Panc1 (cell line): ENCODE results near the gene CALHM3. TPM values are rescaled to one million over a fixed set of nuclear protein-coding genes. Genes with fewer than 3 reads are reported as not detected.
A peak's percentile ranks its signal among the peaks of the same experiment; 100 is the strongest.

Experiments
- ATAC-seq: fragments of 200-7000 bp; cut with Tn5 transposase; 2 replicates; pipeline ENCODE4 v1.9.1; 2020; ENCODE audit warnings: mild to moderate bottlenecking, moderate library complexity
- BruUV-seq: library from RNA; stranded (reverse); fragments of 400-500 nt; replicated peaks from 2 replicates; lab custom pipeline; 2021; lab: Mats Ljungman, UMichigan
- CTCF ChIA-PET: fragments of 300-600 bp; sonication (Branson Sonifier 250); formaldehyde crosslinking; loops from one replicate; lab custom pipeline; 2022; ENCODE audit warnings: antibody characterized with exemption; lab: Charles Lee
- POLR2A ChIA-PET: fragments of 300-600 bp; sonication (Branson Sonifier 250); formaldehyde crosslinking; loops from one replicate; lab custom pipeline; 2022; ENCODE audit warnings: antibody characterized with exemption; lab: Charles Lee
- DNase-seq: peaks from one replicate; pipeline ENCODE4 v3.0.0-alpha.2; 2010; ENCODE audit warnings: low read depth, low spot score
- H3K27ac ChIP-seq: 2 replicates; pipeline ENCODE4 v1.5.1; 2011; ENCODE audit warnings: mild to moderate bottlenecking, low read length, inconsistent platforms
- H3K27me3 ChIP-seq: fragments of 200-500 bp; sonication (Bioruptor generic); 2 replicates; pipeline ENCODE4 v1.6.0; 2014; ENCODE audit warnings: low read length, inconsistent platforms; ENCODE audit not compliant: control insufficient read depth, insufficient read depth
- H3K36me3 ChIP-seq: fragments of 200-500 bp; sonication (Bioruptor generic); 2 replicates; pipeline ENCODE4 v1.5.1; 2014; ENCODE audit warnings: inconsistent platforms, mild to moderate bottlenecking, low read length, moderate library complexity; ENCODE audit not compliant: control insufficient read depth, insufficient read depth
- H3K4me1 ChIP-seq: 2 replicates; pipeline ENCODE4 v1.5.1; 2011; ENCODE audit warnings: inconsistent platforms, mild to moderate bottlenecking, low read length, moderate library complexity; ENCODE audit not compliant: control insufficient read depth, insufficient read depth
- H3K4me3 ChIP-seq, 2 experiments: 2 replicates each; pipeline ENCODE4 v1.5.1; 2011 to 2012; ENCODE audit warnings: low read depth in 2 of 2, low read length in 2 of 2, mild to moderate bottlenecking in 2 of 2, inconsistent platforms in 1 of 2, moderate library complexity in 1 of 2
- H3K9me3 ChIP-seq: fragments of 200-500 bp; sonication (Bioruptor generic); 2 replicates; pipeline ENCODE4 v1.5.1; 2014; ENCODE audit warnings: low read depth, mild to moderate bottlenecking, inconsistent platforms, low read length, moderate library complexity; ENCODE audit not compliant: control insufficient read depth, insufficient read depth
- POLR2AphosphoS5 ChIP-seq: IDR thresholded peaks from 2 replicates; pipeline ENCODE4 v1.6.1; 2012; ENCODE audit warnings: mild to moderate bottlenecking, low read depth, low read length, moderate library complexity
- SIN3A ChIP-seq: IDR thresholded peaks from 2 replicates; pipeline ENCODE4 v1.6.1; 2012; ENCODE audit warnings: low read depth, mild to moderate bottlenecking, low read length, moderate library complexity, borderline replicate concordance; ENCODE audit not compliant: insufficient read depth
- TCF7L2 ChIP-seq: IDR thresholded peaks from 2 replicates; pipeline ENCODE4 v1.6.1; 2011; ENCODE audit warnings: mild to moderate bottlenecking, low read depth, low read length, inconsistent platforms
- in situ Hi-C: cut with HindIII; loops from 2 replicates; pipeline ENCODE4 v1.10.0; 2016; ENCODE audit warnings: low sequenced_read_pairs, low pct_unique_long_range_greater_than_20kb
- intact Hi-C: fragments of 100-400 bp; cut with micrococcal nuclease; formaldehyde crosslinking; loops from one replicate; pipeline ENCODE4 v1.10.0; 2022; ENCODE audit not compliant: unreplicated experiment
- total RNA-seq: library from RNA; stranded (reverse); gene quantifications from one replicate; pipeline ENCODE4 v1.2.1, GENCODE V29; 2021; ENCODE audit not compliant: unreplicated experiment
- TF ChIP-seq, protein P1 (sequence below), 2 experiments: IDR thresholded peaks; 2 replicates each; pipeline ENCODE4 v1.6.1; 2011 to 2012; ENCODE audit warnings: low read depth in 2 of 2, control low read depth in 1 of 2, low read length in 1 of 2, mild to moderate bottlenecking in 1 of 2, moderate library complexity in 1 of 2; ENCODE audit not compliant: insufficient read depth in 1 of 2
- TF ChIP-seq, protein P2 (sequence below): fragments of 450-650 bp; IDR thresholded peaks from 2 replicates; pipeline ENCODE4 v1.5.1; 2017; ENCODE audit warnings: mild to moderate bottlenecking

Gene CALHM3
- total RNA-seq, 1 experiment from 2014 or later: not detected

DNA sequence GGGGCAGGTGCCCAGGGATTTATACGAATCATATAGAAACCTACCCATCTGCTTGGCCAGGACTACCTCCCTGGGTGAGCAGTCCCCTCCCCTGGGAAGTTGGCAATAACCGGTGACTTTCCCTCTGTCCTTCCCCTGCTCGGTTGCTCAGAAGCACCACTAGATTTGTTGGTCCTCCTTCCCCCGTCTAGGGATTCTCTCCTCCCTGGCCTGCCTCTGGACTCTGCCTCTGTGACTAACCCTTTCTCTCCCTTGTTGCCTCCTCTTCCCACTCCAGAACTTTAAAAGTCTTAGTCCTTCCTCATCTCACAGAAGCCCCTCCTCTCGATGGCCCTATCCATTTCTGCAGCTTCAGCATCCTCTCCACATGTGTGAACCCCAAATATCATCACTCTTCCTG, 9.8 kb downstream of the CALHM3 start:
- no TSS peak for BruUV-seq
- POLR2A ChIA-PET: interaction anchor here (0.6 kb wide), 1 partner anchor 45 kb away, joined by 3 read pairs; no protein-coding TSS in a partner anchor
- no peak overlapping the region for H3K4me3 ChIP-seq
- in situ Hi-C loops: no loop called here
- ATAC-seq (peak; percentile 32; the same call in 1 of the 2 replicates), DNase-seq (no peak)
- no peaks in the 10 kb centered on the region for H3K9me3 ChIP-seq
- TF ChIP-seq, protein P1, sequence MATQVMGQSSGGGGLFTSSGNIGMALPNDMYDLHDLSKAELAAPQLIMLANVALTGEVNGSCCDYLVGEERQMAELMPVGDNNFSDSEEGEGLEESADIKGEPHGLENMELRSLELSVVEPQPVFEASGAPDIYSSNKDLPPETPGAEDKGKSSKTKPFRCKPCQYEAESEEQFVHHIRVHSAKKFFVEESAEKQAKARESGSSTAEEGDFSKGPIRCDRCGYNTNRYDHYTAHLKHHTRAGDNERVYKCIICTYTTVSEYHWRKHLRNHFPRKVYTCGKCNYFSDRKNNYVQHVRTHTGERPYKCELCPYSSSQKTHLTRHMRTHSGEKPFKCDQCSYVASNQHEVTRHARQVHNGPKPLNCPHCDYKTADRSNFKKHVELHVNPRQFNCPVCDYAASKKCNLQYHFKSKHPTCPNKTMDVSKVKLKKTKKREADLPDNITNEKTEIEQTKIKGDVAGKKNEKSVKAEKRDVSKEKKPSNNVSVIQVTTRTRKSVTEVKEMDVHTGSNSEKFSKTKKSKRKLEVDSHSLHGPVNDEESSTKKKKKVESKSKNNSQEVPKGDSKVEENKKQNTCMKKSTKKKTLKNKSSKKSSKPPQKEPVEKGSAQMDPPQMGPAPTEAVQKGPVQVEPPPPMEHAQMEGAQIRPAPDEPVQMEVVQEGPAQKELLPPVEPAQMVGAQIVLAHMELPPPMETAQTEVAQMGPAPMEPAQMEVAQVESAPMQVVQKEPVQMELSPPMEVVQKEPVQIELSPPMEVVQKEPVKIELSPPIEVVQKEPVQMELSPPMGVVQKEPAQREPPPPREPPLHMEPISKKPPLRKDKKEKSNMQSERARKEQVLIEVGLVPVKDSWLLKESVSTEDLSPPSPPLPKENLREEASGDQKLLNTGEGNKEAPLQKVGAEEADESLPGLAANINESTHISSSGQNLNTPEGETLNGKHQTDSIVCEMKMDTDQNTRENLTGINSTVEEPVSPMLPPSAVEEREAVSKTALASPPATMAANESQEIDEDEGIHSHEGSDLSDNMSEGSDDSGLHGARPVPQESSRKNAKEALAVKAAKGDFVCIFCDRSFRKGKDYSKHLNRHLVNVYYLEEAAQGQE (IDR thresholded peaks at IDR 0.05; ENCODE audit: insufficient read depth in 1 of 2, low read depth in 2 of 2, low read length in 1 of 2): no peak
- TF ChIP-seq, protein P2, sequence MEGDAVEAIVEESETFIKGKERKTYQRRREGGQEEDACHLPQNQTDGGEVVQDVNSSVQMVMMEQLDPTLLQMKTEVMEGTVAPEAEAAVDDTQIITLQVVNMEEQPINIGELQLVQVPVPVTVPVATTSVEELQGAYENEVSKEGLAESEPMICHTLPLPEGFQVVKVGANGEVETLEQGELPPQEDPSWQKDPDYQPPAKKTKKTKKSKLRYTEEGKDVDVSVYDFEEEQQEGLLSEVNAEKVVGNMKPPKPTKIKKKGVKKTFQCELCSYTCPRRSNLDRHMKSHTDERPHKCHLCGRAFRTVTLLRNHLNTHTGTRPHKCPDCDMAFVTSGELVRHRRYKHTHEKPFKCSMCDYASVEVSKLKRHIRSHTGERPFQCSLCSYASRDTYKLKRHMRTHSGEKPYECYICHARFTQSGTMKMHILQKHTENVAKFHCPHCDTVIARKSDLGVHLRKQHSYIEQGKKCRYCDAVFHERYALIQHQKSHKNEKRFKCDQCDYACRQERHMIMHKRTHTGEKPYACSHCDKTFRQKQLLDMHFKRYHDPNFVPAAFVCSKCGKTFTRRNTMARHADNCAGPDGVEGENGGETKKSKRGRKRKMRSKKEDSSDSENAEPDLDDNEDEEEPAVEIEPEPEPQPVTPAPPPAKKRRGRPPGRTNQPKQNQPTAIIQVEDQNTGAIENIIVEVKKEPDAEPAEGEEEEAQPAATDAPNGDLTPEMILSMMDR: no peak
- no peak for TF ChIP-seq POLR2AphosphoS5
- TF ChIP-seq TCF7L2: no peak
- TF ChIP-seq SIN3A: no peak
- H3K27ac ChIP-seq: no peak overlapping the region
- intact Hi-C loops: no loop called here
- H3K4me1 ChIP-seq: no peaks in the 10 kb centered on the region
- H3K27me3 ChIP-seq: no peaks in the 10 kb centered on the region; the same call in 1 of the 2 replicates
- CTCF ChIA-PET: no interaction called here
- no peaks in the 10 kb centered on the region for H3K36me3 ChIP-seq

DNA sequence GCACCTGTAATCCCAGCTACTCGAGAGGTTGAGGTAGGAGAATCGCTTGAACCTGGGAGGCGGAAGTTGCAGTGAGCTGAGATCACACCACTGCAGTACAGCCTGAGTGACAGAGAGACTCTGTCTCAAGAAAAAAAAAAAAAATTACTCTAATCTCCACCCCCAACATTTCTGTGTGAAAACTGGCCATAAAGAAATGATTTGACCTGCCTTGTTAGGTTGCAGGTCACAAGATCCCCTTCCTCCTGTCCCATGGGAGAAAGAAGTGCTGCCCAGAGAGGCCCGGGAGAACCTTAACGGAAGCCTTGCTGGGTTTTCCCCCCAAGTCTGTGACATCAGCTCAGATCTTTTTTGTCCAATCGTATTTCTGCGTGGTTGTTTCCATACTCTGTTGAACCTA, 11.6 kb downstream of the CALHM3 start:
- no TSS peak for BruUV-seq
- H3K27me3 ChIP-seq: no peaks in the 10 kb centered on the region; the same call in 1 of the 2 replicates
- no peaks in the 10 kb centered on the region for H3K9me3 ChIP-seq
- in situ Hi-C loops (no loop called here), intact Hi-C loops (no loop called here)
- TF ChIP-seq TCF7L2 (no peak), SIN3A (no peak), POLR2AphosphoS5 (no peak)
- TF ChIP-seq, protein P2: no peak
- TF ChIP-seq, protein P1 (IDR thresholded peaks at IDR 0.05; ENCODE audit: insufficient read depth in 1 of 2, low read depth in 2 of 2, low read length in 1 of 2): no peak
- H3K36me3 ChIP-seq: no peaks in the 10 kb centered on the region
- DNase-seq: no peak
- ATAC-seq: no peak
- CTCF ChIA-PET: no interaction called here
- H3K27ac ChIP-seq: no peak overlapping the region
- no peak overlapping the region for H3K4me3 ChIP-seq
- POLR2A ChIA-PET: no interaction called here
- H3K4me1 ChIP-seq: no peaks in the 10 kb centered on the region
